NB4 (cell line): Measurements from ENCODE around the gene PLA2G3.

Source experiments
- CTCF ChIP-seq: IDR thresholded peaks from one replicate; pipeline ENCODE4 v1.5.1; 2012; ENCODE audit warnings: low read depth, low read length
- POLR2A ChIP-seq: IDR thresholded peaks from 2 replicates; pipeline ENCODE4 v1.6.1; 2011; ENCODE audit warnings: mild to moderate bottlenecking; ENCODE audit not compliant: insufficient read length; ENCODE audit errors: extremely low read depth

DNA sequence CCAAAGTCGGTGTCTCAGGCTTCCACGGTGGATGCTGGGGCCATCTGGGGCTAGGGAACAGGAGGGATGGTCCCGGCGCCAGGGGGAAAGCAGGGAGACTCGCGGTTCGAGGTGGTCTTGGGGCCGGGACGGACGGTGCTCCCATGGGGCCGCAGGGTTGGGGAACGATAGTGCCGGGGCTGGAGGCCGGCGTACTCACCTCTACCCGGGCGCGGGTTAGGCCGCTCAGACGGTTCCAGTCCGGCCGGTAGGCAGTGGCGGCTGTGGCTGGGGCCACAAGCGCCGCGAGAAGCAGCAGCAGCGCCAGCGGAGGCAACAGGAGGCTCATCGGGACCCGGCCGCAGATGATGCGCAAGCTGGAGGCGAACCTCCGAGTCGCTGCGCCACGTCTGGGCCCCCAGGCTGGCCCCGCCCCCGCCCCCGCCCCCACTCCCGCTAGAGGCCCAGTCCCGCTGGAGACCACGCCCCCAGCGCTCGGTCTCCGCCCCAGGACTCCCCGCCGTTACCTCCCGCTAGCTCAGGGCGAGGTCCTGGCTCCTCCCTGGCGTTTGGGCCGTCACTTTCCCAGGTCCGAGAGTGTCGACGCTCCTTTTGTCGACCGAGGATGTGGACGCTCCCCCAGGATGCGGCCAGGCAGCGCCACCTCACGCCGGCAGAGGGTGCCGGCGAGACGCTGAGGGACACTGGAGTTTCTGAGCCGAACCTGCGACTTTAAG is 33.0 kb downstream of the PLA2G3 start, which contains the start of gene SELENOM:
- TF ChIP-seq POLR2A (no peak), CTCF (peak; percentile 84)
